GM12892 (cell line): ENCODE measurements around the gene NAA80.

ENCODE experiments used
- POLR2A ChIP-seq: IDR thresholded peaks from 2 replicates; pipeline ENCODE4 v1.6.1; 2011; ENCODE audit warnings: low read depth, low read length, control low read depth
- TAF1 ChIP-seq: IDR thresholded peaks from 2 replicates; pipeline ENCODE4 v1.6.1; 2011; ENCODE audit warnings: low read depth, mild to moderate bottlenecking, control low read depth, low read length, borderline replicate concordance

DNA sequence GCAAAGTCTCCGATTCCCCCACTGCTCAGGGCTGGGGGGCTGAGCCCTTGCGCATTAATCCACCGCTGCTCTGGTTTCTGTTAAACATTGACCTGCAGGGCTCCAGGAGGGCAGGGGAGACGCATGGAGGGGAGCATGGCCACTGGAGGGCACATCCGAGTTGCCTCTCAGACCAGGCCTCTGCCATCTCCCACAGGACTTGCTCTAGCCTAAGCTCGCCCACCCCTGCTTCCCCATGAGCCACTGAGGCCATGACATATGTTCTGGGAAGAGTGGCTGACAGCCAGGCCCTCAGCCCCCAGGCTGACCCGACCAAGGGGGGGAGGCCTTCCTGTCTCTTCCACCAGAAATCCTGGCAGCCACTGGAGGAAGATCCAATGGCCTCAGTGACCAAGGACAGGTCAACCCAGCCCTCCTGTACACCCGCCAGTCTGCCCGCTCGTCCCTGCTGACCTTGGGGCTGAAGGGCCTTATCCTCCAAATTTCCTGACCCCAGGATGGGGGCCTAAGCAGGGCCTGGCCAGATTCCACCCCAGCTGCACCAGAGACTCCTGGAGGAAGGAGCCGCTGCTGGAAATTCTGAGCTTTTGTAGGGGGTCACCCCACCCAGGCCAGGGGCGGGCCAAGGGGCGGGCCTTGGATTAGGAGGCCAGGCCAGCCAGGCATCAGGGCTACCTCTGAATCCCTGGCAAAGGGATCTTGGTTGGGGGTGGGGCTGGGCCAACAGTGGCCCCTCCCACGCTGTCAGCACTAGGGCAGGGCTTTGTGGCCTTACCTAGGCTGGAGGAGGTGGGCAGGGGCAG, 4.0 kb upstream of the NAA80 start, which contains the start of gene HYAL1:
- no peak for TF ChIP-seq POLR2A
- no peak for TF ChIP-seq TAF1
